Dedifferentiated amniotic fluid mesenchymal stem cell (primary cell): ENCODE results near the gene CCL19.
A peak's percentile ranks its signal among the peaks of the same experiment; 100 is the strongest.
"Not testable (repeated sequence)": the region's sequence is repeated elsewhere in the genome, so short reads cannot be mapped to it uniquely, and the experiment has no call there.

Experiments
- DNase-seq: peaks from one replicate; pipeline ENCODE4 v3.0.0-alpha.2; 2016; ENCODE audit errors: extremely low spot score

CCL19 gene

DNA sequence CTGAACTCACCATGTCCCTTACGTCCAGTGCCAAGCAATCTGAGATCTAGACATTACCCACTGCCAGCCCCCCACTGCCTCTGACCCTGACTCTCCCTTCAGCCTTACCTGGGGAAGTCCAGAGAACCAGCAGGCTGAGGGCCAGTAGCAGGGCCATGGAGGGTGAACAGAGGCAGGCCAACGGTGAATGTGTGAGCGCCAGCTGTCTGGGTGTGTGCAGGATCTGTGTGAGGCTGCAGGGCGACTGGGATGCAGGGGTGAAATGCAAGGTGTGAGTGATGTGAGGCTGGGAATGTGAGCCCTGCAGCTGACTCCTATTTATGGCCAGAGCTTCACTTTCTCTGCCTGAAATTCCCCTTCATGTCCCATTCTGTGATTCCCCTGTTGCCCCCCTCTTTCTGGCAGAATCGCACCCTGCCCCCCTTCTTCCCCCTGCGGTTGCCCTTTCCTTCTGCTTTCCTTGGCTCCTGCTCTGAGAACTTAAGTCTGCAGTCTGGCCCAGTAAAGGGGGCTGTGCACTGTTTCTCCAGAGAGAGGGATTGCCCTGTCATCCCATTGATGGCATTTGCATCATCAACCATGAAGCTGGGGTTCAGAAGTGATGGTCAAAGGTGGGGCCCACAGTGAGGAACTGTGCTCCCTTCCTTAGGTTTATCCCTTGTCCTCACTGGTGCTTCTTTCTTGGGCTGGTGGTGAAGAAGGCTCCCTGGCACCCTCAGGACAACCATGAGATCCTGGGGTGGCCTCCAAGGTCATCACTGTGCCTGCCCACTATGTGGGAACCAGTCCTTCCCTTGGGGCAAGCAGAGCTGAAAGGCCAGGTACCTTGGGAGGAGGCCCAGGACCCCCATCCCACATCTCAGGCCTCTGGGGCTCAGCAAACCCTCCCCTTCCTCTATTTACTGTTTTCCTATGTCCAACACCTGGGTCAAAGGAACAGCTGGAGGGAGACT lies at the start of gene CCL19:
Gene CCL19 (minus strand): TSS at position 294 of the 953 bp plus-strand sequence. CDS start 137 bp downstream, at position 157.
- no peak for DNase-seq

DNA sequence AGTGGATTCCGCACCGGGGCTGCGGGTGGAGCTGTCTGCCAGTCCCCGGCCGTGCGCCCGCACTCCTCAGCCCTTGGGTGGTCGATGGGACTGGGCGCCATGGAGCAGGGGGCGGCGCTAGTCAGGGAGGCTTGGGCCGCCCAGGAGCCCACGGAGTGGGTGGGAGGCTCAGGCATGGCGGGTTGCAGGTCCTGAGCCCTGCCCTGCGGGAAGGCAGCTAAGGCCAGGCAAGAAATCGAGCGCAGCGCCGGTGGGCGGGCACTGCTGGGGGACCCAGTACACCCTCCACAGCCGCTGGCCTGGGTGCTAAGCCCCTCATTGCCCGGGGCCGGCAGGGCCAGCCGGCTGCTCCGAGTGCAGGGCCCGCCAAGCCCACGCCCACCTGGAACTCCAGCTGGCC lies 49.1 kb upstream of the CCL19 start:
- not testable (repeated sequence) for DNase-seq

DNA sequence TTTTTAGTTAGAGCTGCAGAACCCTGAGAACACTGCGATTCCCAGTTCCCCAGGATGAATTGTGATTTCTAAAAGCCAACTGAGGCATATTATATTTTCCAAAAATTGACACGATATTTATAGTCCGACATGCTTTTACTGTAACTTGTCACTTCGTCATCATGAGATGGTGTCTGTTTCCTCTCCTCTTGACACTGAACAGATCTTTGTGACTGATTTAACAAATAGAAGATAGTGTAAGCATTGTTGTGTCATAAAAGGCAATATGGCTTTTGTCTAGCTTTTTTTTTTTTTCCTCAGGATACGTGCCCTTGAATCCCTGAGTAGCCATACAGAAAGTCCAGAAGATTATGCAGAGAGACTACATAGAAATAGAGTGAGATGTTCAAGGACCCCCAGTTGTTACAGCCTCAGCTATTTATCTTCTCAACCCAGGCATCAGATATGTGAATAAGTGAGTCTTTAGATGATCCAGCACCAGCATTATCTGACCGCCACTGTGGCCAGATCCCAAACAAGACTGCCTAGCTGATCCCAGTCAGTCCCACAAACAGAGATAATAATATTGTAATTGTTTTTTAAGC lies 46.7 kb upstream of the CCL19 start:
- DNase-seq: no peak

DNA sequence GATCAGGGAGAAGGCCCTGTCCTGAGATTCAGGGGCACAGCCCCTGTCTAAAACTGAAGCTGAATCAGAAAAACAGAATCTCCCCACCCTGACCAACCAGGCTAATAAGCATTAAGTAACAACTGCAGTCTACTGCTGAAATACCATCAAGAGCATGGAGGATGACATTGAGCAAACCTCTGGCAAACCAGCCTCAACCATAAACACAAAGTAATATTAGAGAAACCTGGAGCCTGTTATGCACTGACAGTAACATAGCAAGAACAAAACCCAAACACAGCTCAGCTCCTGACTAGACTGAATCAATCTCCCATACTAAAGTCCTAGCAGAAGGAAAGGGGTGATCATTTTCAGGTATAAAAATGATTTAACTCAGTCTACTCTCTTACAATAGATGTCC lies 43.6 kb upstream of the CCL19 start:
- no peak for DNase-seq

DNA sequence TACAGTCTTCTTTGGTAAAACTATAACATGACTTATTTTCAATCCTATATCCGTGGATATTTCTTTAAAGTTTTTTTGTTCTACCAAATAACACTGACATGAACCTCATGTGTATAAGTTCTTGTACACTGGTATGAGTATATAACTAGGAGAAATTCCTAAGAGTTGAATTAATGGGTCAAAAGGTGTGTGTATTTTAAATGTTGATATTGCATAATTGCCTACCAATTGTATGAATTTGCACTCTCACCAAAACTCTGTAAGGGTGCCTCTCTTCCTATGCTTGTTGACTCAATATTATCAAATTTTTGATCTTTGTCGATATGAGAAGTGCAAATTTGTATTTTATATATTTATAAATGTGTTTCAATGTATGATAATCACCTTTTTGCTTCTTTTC lies 41.8 kb upstream of the CCL19 start:
- no peak for DNase-seq

- no peak for DNase-seq
These were observed 41.4 kb upstream of the CCL19 start for GRCh38 chr9:34732478-34732877.

GRCh38 chr9:34723141-34723540 lies 32.1 kb upstream of the CCL19 start:
- DNase-seq: no peak

GRCh38 chr9:34719769-34720025 lies 28.6 kb upstream of the CCL19 start:
- DNase-seq: not testable (repeated sequence)

GRCh38 chr9:34719021-34719768 lies 28.1 kb upstream of the CCL19 start:
- DNase-seq: no peak

DNA sequence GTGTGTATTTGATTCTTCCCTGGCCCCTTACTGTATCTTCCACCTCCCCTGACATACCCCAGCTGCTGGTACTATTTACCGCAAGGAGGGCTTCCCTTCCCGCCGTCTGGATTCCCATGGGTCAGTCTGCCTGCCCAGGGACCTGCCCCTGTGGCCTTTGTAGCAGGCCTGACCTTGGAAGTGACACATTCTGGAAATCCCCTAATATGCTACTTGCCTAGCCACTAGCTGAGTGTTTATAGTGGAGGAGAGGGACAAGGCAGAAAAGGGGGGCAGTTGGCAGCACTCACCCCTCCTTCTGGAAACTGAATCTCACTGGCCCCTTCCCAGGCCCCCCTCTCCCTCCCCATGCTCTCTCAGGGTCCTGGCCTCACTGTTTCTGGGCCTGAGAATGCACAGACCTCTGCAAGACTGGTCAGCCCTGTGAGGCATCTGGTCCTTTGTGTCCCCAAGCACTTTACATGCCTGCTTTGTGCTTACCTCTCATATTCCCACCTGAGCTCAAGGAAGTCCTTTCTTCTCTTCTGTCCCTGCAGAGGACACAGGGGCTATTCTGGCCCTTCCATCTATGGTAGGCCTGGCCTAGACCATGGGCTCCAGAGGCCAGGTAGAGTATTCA lies 27.0 kb upstream of the CCL19 start:
- DNase-seq: no peak

GRCh38 chr9:34716711-34717110 lies 25.6 kb upstream of the CCL19 start:
- DNase-seq: no peak

GRCh38 chr9:34715639-34716215 lies 24.7 kb upstream of the CCL19 start:
- no peak for DNase-seq

DNA sequence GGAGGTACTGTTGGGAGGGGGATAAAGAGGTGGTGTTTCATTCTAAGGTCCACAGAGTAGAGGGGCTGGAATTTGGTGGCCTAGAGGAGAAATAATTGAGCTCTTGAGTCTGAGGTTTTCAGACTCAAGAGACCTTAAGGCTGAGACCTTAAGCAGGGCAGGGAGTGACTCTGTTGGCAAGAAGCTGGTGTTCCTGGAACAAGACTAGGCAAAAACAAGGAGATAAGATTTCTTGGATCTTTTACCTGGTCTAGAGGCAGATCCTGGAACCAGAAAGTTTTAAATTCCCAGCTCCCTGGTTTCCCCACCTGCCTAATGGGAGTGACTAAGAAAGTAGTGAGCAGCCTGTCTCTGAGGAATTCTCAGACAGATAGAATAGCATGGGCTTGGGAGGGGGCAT lies 22.9 kb upstream of the CCL19 start:
- no peak for DNase-seq

- DNase-seq: no peak
These were observed 21.1 kb upstream of the CCL19 start for GRCh38 chr9:34712140-34712539.

DNA sequence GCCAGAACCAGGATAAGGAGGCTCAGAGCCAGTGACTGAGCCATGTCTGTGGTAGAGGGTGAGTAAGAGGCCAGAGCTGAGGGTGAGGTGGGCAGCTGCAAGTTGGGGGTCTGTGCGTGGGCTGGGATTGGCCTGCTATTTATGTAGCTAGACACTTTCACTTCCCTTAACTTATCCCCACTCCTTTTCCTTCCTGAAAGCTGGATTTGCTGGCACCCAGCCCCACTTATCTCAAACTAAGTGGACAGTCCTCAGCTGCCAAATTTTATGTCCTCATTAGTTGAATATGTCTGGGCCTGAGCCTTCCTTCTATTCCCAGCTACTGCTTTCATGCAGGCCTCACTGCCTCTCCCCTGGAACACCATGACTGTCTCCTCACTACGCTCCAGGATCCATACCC lies 18.9 kb upstream of the CCL19 start, which contains the start of gene CCL21:
Gene CCL21 (minus strand): TSS at position 114 of the 400 bp plus-strand sequence. CDS start 70 bp downstream, at position 44.
- DNase-seq: no peak

DNA sequence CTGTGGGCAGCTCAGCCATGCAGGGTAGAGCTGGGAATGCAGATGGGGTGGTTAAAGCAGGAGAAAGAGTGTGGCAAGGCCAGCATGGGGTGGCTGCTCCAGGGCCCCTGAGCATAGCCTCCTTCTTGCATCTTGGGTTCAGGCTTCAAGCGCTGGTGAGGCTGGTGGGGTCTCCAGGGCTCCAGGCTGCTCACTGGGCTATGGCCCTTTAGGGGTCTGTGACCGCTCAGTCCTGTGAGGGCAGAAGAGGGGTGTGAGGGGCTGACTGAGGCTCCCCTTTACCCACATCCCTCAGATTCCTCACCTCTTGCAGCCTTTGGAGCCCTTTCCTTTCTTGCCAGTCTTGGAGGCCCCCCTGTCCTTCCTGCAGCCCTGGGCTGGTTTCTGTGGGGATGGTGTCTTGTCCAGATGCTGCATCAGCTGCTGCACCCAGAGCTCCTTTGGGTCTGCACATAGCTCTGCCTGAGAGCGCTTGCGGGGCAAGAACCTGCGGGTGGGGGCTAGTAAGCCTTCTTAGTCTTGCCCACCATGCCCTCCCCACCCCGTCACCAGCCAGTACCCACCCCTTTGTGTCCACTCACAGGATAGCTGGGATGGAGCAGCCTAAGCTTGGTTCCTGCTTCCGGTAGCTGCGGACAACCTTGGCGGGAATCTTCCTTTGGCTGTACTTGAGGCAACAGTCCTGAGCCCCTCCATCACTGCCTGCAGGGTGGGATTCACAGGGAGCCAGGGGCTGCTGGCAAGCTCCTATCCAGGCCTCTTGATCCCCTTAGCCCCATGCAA lies 18.3 kb upstream of the CCL19 start:
- no peak for DNase-seq

DNA sequence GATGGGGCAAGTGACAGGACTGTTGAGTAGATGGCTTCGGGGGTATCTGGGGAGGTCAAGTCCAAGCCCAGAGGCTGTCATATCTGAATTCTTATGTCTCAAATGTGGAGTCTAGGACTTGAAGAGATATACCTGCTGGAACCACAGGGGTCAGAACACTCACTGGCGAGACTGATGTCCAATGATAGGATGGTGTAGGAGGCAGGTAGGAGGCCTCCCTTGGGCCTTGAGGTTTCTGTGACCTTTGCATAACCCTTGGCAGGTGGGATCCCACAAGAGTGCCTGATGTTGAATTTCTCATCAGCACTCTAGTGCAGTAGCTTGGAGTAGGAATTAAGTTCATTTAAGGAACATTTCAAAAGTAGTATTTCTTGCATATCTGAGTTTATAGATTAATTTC lies 16.1 kb upstream of the CCL19 start:
- no peak for DNase-seq

- peak; percentile 81 for DNase-seq
These were observed 11.0 kb upstream of the CCL19 start for GRCh38 chr9:34701769-34702736.

GRCh38 chr9:34701023-34701768 lies 10.1 kb upstream of the CCL19 start:
- peak; percentile 31 for DNase-seq
